MM.1S (cell line): ENCODE measurements around the gene LRRC63.

Experiments
- CTCF ChIP-seq: fragments of 300-600 bp; sonication (generic); IDR thresholded peaks from 2 replicates; pipeline ENCODE4 v1.5.1; 2016; ENCODE audit warnings: antibody characterized with exemption, low read length, mixed read lengths
- EZH2phosphoT487 ChIP-seq: fragments of 300-600 bp; sonication (generic); IDR thresholded peaks from 2 replicates; pipeline ENCODE4 v1.6.1; 2018; ENCODE audit warnings: antibody characterized with exemption, low read length

GRCh38 chr13:46168783-46169182, 42.9 kb upstream of the LRRC63 start:
- no peak for TF ChIP-seq CTCF
- no peak for TF ChIP-seq EZH2phosphoT487
